HG03469 (cell line): ENCODE measurements around the gene MRPL32.

Source experiments
- ATAC-seq: cut with Tn5 transposase; IDR thresholded peaks from one replicate; pipeline ENCODE4 v1.9.1; 2021; ENCODE audit warnings: mild to moderate bottlenecking, moderate library complexity, moderate number of reproducible peaks; ENCODE audit not compliant: unreplicated experiment

The MRPL32 gene

DNA sequence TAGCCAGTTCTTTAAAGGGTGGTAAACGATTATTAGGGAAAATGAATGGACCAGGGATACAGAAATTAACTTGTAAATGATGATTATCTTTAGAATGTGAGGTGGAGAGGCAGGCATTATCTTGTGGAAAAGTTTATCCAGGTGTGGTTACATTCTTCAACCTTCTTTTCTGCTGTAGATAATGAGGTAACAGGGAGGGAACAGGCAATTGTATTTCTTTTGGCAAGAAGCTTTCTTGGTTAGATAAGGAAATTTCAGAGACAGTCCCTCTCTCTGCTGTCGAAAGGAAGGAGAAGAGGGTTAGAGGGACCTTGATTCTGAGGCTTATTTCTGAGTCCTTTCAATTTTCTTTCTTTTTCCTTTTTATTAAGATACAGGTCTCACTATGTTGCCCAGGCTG is 32.1 kb downstream of the MRPL32 start:
- ATAC-seq: no peak

DNA sequence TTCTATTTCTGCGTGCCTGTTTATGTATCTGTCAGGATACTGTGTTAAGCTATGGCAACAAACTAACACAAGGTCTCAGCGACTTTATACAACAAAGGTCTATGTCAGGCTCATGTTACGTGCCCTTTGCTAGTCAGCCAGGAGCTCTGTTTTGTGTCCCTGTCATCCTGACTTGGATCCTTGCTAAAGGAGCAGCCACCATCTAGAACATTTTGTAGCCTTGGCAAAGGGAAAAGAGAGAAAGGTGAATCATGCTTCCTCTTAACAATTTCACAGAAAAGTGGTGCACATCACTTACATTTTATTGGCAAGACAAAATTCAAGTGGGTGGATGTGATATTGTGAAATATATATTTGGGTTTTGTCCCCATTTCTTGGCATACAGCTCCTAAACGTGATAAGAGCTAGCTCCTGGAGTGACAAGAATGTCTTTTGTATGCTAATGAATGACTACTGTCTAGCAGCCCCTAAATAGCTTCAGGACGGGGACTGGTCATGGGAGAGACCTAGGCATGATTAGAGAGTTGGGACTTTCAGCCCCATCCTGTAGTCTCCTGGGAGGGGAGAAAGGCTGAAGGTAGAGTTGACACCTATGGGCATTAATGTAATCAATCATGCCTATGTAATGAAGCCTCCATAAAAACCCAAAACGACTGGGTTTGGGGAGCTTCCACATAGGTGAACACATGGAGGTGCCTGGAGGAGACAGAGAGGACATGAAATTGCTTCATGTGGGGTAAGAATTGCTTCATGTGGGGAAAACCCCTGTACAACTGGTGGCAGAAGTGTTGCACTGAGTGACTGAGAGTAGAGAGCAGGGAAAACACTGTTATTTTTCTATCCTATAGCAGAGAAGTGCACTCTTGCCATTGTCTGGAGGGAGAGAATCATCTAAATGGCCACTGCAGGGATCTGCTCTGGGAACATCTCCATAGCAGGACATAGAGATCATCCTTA is 33.0 kb downstream of the MRPL32 start:
- no peak for ATAC-seq

DNA sequence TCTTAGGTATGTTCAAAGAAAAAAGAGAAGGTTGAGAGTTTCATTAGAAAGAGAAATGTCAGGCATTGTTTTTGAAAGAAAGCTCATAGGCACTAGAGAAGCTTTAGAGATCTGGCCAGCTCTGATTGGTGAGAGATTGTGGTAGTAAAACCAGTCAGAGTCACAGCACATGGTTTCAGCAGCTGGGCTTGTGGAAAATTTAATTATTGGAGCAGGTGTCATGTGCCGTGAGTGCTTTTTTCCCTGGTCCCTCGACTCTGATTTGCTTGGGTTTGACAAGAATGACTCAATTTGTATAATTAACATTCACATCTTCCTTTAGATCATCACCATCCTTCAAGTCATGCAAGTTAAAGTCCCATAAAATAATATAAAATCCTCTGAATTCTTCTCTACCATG is 35.2 kb downstream of the MRPL32 start:
- no peak for ATAC-seq

DNA sequence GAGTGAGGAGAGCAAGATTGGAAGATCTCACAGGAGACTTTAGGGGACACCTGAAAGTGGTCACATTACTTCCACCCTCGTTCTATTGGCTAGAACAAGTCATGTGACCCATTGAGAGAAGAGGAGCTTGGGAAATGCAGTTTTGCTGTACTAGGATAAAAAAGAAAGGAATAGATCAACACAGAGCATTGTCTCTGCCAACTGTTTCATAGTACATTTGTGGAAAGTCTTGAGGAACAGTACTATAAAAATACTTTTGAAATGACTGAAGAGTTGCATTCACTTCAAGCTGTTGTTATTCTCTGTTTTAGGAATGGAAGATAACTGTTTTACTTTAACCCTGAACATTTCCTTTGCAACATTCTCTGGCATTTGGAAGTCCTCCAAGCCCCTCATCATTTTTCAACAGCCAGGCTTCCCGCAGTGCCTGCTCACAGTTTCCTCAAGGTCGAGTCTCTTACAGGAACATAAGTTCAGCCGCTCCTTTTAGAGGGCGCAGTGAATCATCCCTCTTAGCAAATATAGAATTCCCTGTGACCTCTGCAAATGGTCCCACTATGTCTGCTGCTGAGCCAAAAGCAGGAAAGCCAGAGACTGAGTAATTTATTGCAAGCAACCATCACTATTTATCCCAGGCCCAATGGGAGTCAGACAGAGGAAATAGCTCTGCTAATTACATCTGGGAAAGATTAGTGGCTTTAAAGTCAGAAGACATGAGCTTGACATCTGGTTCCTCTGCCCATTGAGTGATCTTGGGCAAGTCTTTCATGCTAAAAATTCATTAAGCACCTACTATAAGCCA is 40.7 kb downstream of the MRPL32 start:
- ATAC-seq: no peak

DNA sequence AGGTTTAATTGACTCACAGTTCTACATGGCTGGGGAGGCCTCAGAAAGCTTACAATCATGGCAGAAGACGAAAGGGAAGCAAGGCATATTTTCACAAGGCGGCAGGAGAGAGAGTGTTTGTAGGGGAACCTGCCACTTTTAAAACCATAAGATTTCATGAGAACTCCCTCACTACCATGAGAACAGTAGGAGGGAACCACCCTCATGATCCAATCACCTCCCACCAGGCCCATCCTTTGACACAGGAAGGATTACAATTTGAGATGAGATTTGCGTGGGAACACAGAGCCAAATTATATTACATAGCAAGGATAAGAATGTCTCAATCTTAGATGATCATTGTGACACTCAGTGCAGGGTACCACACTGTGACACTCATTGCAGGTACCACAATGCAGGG is 44.2 kb downstream of the MRPL32 start:
- ATAC-seq: no peak

DNA sequence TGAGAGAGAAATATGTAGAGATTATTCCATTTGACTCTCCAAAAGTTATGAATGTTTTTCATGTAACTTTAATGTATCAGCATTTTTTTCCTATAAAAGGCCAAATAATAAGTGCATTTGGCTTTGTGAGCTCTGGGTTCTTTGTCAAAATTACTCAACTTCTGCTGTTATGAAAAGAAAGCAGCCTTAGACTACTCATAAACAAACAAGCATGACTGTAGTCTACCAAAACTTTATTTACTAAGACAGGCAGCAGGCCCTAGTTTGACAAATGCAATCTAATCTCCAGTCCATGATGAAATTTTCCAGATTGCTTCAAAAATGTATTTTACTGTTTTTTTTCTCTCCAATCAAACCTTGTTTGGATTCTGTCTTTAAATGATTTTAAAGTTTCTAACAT is 46.3 kb downstream of the MRPL32 start:
- no peak for ATAC-seq

DNA sequence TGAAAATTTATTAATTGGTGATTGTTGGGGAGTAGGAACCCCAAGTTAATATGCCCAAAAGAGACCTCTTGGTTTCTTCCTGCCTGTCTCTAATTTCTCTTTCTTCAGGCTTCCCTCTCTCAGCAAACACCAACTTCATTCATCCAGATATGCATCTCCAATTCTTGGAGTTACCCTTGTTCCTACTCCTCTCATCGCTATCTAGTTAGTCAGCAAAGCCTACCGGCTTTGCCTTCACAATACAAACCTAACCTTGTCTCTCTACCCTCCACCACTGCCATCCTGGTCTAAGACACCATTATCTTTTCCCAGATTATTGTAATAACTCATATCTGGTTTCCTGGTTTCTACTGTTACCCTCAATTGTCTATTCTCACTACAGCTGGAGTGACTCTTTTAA is 47.9 kb downstream of the MRPL32 start:
- no peak for ATAC-seq

DNA sequence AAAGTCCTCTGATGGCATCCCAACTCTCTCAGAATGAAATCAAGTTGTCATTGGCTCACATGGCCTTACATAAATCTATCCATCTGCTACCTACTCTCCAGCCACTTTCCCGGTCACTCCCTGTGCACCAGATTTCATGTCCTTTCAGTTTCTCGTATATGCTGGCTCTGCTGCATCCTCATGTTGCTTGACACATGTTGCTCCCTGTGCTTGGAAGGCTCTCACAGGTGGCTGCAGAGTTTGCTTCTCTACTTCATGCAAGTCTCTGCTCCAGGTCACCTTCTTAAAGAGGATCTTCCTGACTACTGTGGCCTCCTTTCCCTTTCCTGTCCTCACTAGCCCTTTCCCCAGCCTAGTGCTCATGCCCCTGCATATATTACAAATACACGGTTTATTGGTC is 48.3 kb downstream of the MRPL32 start:
- no peak for ATAC-seq

DNA sequence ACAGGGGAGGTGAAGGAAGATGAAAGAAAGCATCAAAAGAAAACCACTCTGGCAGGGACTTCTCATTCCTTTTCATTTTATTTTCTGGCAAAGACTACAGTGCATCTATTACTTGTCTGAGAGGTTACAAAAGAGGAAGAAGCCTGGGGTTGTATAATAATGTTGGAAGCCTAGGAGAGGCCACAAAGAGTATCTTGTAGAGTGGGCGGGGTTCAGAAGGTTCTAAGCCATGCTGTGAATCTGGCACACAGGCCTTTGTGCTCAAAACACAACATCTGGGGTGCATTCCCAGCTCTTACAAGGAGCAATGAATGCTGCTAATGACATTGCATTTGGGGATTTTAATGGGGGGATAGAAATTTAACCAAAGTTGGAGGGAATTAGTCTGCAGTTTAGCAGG is 49.4 kb downstream of the MRPL32 start:
- ATAC-seq: no peak

DNA sequence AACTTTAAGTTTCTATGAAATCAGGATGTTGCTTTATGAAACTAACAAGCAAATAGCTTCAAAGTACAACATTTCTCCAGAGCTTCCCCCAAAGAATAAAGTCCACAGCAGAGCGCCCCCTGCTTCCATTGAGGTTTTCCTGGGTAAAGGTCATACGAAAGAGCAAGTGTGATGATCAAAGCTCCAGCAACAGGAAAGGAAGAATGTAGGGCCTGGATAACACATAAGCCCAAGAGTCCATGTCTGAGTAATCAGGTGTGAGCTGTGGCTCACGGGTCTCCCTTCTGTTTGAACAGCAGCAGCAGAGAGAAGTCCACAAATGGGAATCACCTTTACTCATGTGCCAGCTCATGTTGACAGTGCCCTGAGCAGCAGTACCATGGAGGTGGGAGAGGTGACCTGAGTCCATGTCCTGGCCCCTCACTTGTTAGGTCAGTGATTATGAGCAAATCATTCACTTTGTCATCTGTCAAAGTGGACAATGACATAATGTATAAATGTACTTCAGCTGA is 50.5 kb downstream of the MRPL32 start:
- ATAC-seq: no peak

DNA sequence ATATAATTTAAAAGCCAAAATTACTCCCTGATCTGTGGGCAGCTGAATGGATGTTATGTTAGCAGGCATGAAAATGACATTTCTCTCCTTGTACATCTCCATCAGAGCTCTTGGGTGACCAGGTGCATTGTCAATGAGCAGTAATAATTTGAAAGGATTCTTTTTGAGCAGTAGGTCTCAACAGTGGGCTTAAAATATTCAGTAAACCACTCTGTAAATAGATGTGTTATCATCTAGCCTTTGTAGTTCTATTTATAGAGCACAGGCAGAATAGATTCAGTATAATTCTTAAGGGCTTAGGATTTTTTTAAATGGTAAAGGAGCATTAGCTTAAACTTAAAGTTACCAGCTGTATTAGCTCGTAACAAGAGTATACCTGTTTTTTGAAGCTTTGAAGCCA is 52.0 kb downstream of the MRPL32 start:
- ATAC-seq: no peak

DNA sequence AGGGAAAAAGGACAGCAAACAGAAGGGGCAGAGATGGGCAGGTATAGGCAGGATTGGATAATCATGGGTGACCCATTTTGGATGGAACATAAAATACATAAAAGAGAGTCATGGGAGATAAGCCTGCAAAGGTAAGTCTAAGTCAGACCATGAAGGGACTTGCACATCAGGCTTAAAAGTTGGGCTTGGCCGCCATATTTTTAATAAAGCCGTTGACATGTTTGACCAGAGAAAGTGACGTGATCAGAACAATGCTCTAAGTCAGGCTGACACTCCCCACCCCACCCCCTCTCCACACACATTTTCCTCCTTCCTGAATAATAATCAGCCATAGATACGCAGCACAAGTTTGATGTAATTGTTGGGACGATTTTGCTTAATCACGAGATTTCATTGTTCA is 54.0 kb downstream of the MRPL32 start:
- ATAC-seq: no peak

DNA sequence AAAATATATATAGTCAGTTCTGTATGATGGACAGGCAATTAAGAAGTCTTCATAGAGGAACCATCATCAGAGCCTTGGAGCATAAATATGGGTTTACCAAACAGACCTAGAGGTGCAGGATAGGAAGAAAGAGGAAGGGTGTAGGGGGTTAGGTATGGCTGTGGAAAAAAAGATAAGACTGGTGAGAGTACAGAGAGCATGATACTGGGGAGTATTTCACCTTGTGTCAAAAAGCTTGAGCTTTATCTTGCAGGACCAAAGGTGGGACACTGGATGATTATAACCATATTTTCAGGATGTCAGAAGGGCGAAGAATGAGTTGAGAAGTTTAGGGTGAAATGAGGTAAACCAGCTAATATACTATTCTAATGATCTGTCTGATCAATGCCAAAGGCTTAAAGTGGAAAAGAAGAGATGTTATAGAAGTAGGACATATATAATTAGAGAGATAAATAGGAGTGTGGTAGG is 54.6 kb downstream of the MRPL32 start:
- no peak for ATAC-seq
